ENCODE results near the gene ZFAND2A.

ZFAND2A gene

GRCh38 chr7:1104516-1105179 is 55.3 kb downstream of the ZFAND2A start:
- DNase-seq, result no peak

DNA sequence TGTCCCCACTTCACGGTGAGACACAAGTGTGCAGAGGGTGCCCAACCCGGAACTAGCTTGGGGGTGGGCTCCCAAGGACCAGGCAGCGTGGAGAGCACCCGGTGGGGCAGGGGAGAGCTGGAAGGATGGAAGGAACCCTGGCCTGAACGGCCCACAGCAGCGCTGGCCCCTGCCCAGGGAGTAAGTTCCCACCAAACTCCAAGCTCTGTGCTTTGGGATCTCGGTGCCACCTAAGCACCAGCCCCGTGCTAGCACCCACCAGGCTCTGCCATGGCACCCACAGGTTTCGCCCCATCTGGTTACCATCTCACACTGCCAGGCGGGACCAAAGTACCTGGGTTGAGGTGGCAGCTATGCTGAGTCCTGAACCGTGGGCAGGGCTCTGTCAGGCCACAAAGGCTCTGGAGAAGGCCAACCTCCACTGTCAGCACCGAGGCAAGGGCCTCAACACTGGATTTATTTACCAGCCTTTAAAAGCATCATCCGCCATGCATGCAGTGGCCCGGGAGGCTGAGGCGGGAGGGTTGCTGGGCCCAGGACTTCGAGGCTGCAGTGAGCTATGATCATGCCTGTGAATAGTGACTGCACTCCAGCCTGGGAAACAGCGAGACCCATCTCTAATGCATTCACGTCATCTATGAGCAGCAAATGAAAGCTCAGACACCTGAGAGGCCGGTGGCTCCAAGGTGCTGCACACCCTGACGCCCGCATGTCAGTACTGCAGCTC is 56.0 kb downstream of the ZFAND2A start:
- no peak for DNase-seq

GRCh38 chr7:1103009-1103788 is 56.8 kb downstream of the ZFAND2A start:
- no peak for DNase-seq

Data from NCI-H774 (cell line).